Measurements from ENCODE around the gene NFU1.

Gene NFU1

DNA sequence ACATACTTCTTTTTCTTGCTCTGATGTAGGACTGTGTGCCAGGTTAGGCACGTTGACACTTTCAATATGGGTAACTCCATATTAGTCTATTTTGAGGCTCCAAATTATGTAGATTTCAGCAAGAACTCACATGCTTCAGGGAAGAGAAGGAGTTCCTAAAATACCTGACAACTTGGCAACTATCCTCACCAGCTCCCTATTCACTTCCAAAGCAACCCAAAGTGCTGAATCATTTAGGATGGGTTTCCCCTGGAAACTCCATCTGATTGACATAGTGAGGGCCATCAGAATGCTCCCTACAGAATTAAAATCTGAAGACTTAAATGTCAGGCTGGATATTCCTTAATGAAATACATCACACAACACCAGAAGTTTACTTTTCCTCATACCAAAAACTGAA lies 32.5 kb upstream of the NFU1 start:
- Histone ChIP-seq H2AFZ (ENCODE audit: low read length) (no peak overlapping the region), H3K4me2 (ENCODE audit: low read depth, low read length, poor library complexity, severe bottlenecking) (no peak overlapping the region), H3K27me3 (ENCODE audit: insufficient read depth, low read length, poor library complexity, severe bottlenecking) (no peaks in the 10 kb centered on the region), H3K9me2 (replicated peaks; ENCODE audit: low read depth, low read length) (no peaks in the 10 kb centered on the region), H3F3A (ENCODE audit: low read depth) (no peaks in the 10 kb centered on the region), H3K79me2 (ENCODE audit: insufficient read depth, low read length) (no peaks in the 10 kb centered on the region), H4K20me1 (ENCODE audit: insufficient read depth, low read length, poor library complexity, severe bottlenecking) (no peaks in the 10 kb centered on the region), H3K9ac (ENCODE audit: low read depth, low read length, poor library complexity, severe bottlenecking) (no peak overlapping the region), H3K4me1 (ENCODE audit: insufficient read depth, low read length, poor library complexity, severe bottlenecking) (no peaks in the 10 kb centered on the region), H3K9me3 (ENCODE audit: insufficient read depth, low read depth, low read length) (no peaks in the 10 kb centered on the region), H3K36me3 (ENCODE audit: insufficient read depth, low read length) (peaks cover 18% of the 10 kb centered on the region; the same call in 1 of the 2 replicates), H3K4me3 (ENCODE audit: low read length, poor library complexity, severe bottlenecking) (no peak overlapping the region)
- TF ChIP-seq EZH2phosphoT487 (IDR thresholded peaks at IDR 0.05; ENCODE audit: borderline replicate concordance), result no peak
- TF ChIP-seq, protein P1, sequence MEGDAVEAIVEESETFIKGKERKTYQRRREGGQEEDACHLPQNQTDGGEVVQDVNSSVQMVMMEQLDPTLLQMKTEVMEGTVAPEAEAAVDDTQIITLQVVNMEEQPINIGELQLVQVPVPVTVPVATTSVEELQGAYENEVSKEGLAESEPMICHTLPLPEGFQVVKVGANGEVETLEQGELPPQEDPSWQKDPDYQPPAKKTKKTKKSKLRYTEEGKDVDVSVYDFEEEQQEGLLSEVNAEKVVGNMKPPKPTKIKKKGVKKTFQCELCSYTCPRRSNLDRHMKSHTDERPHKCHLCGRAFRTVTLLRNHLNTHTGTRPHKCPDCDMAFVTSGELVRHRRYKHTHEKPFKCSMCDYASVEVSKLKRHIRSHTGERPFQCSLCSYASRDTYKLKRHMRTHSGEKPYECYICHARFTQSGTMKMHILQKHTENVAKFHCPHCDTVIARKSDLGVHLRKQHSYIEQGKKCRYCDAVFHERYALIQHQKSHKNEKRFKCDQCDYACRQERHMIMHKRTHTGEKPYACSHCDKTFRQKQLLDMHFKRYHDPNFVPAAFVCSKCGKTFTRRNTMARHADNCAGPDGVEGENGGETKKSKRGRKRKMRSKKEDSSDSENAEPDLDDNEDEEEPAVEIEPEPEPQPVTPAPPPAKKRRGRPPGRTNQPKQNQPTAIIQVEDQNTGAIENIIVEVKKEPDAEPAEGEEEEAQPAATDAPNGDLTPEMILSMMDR (conservative IDR thresholded peaks at IDR 0.05; ENCODE audit: low read length), result no peak

DNA sequence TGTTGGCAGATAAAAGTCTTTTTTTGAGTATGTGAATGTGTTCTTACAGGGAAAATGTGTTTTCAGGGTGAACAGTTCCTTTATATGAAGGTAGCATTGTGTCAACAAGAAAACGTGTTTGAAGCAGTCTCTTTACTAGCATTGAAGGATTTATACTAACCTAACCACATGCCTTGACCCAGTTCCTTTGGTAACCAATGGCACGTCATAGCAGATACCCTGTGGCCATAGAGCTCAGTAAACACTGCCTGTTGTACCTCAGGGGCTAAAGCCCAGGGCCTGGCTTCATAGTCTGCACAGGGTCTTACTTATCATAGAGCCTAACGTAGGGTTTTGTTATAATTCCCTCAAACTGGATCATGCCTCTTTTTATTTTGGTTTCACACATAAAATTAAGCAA lies 32.1 kb upstream of the NFU1 start:
- peaks cover 19% of the 10 kb centered on the region; the same call in 1 of the 2 replicates for H3K36me3 ChIP-seq (ENCODE audit: insufficient read depth, low read length)

DNA sequence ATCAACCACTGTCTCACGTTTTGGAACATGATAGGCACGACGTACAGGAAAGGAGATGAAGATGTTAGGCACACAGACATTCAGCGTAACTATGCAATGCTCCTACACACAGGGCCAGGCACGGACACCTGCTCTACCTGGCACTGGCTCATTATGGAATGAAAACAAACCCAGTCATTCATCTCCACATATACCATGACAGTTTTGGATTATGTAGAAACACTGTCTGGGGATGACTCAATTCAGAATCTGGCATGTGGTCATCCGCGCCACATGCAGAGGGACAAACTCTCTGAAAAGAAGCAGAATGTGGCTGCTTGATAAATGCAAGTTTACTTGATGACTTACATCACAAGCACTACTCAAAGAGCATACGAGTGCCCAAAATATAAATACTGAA lies 29.5 kb upstream of the NFU1 start:
- no peaks in the 10 kb centered on the region for H3K9me3 ChIP-seq (ENCODE audit: insufficient read depth, low read depth, low read length)
- H3K4me3 ChIP-seq (ENCODE audit: low read length, poor library complexity, severe bottlenecking), result no peak overlapping the region
- no peaks in the 10 kb centered on the region for H3K4me1 ChIP-seq (ENCODE audit: insufficient read depth, low read length, poor library complexity, severe bottlenecking)
- H4K20me1 ChIP-seq (ENCODE audit: insufficient read depth, low read length, poor library complexity, severe bottlenecking), result no peaks in the 10 kb centered on the region
- TF ChIP-seq, protein P1 (conservative IDR thresholded peaks at IDR 0.05; ENCODE audit: low read length), result no peak
- no peak for TF ChIP-seq EZH2phosphoT487 (IDR thresholded peaks at IDR 0.05; ENCODE audit: borderline replicate concordance)
- peaks cover 19% of the 10 kb centered on the region; the same call in 1 of the 2 replicates for H3K36me3 ChIP-seq (ENCODE audit: insufficient read depth, low read length)
- no peak overlapping the region for H3K9ac ChIP-seq (ENCODE audit: low read depth, low read length, poor library complexity, severe bottlenecking)
- H3K27me3 ChIP-seq (ENCODE audit: insufficient read depth, low read length, poor library complexity, severe bottlenecking), result no peaks in the 10 kb centered on the region
- H3K79me2 ChIP-seq (ENCODE audit: insufficient read depth, low read length), result no peaks in the 10 kb centered on the region
- no peak overlapping the region for H3K4me2 ChIP-seq (ENCODE audit: low read depth, low read length, poor library complexity, severe bottlenecking)
- no peak overlapping the region for H2AFZ ChIP-seq (ENCODE audit: low read length)
- H3K9me2 ChIP-seq (replicated peaks; ENCODE audit: low read depth, low read length), result no peaks in the 10 kb centered on the region
- no peaks in the 10 kb centered on the region for H3F3A ChIP-seq (ENCODE audit: low read depth)

More for the DNA sequence above, 32.1 kb upstream of the NFU1 start:
- Histone ChIP-seq H3K9me2 (replicated peaks; ENCODE audit: low read depth, low read length) (no peaks in the 10 kb centered on the region), H4K20me1 (ENCODE audit: insufficient read depth, low read length, poor library complexity, severe bottlenecking) (no peaks in the 10 kb centered on the region), H3K79me2 (ENCODE audit: insufficient read depth, low read length) (no peaks in the 10 kb centered on the region), H3F3A (ENCODE audit: low read depth) (no peaks in the 10 kb centered on the region), H3K4me1 (ENCODE audit: insufficient read depth, low read length, poor library complexity, severe bottlenecking) (no peaks in the 10 kb centered on the region), H3K4me2 (ENCODE audit: low read depth, low read length, poor library complexity, severe bottlenecking) (no peak overlapping the region), H3K9me3 (ENCODE audit: insufficient read depth, low read depth, low read length) (no peaks in the 10 kb centered on the region), H3K9ac (ENCODE audit: low read depth, low read length, poor library complexity, severe bottlenecking) (no peak overlapping the region), H3K27me3 (ENCODE audit: insufficient read depth, low read length, poor library complexity, severe bottlenecking) (no peaks in the 10 kb centered on the region), H2AFZ (ENCODE audit: low read length) (no peak overlapping the region), H3K4me3 (ENCODE audit: low read length, poor library complexity, severe bottlenecking) (no peak overlapping the region)
- TF ChIP-seq, protein P1 (conservative IDR thresholded peaks at IDR 0.05; ENCODE audit: low read length), result no peak
- no peak for TF ChIP-seq EZH2phosphoT487 (IDR thresholded peaks at IDR 0.05; ENCODE audit: borderline replicate concordance)
